ENCODE measurements around the gene MZF1.
A peak's percentile ranks its signal among the peaks of the same experiment; 100 is the strongest.

MZF1 gene

DNA sequence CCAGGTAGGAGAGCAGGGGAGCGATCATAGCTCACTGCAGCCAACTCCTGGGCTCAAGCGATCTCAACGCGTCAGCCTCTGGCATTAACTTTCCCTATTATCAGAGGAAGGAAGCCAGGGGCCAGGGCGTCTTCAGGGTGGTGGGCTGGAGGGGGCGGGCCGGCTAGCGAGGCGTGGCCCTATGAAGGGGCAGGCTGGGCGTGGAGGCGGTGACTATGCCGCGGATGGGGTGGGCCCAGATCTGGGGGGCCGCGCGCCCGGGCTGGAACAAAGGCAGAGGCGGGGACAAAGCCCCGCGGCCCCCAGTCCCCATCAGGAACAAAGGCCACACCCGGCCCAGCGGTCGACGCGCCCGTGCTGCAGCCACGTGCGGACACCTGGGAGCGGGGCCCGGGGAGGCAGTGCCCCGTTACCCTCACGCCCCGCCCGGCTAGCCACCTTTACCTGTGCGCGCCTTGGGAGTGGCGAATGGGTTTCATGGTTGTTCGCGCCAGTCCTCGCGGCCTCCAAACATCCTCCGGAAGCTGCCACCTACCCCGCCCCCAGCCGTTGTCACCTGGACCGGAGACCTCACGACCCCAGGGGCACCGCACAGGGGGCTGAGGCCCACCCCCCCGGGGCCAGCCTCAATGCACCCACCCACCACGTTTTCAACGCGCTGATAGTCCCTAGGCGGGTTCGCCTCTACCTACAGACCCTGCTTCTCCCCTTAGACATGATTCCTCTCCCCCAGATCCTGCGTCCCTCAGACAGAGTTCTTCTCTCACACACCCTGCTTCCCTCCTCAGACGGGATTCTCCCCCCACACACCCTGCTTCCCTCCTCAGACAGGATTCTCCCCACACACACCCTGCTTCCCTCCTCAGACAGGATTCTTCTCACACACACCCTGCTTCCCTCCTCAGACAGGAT lies 34.6 kb downstream of the MZF1 start:
- DNase-seq = peak; percentile 41

GRCh38 chr19:58536852-58537798 lies 36.0 kb downstream of the MZF1 start:
- no peak for DNase-seq

GRCh38 chr19:58535857-58536256 lies 37.3 kb downstream of the MZF1 start:
- DNase-seq = no peak

GRCh38 chr19:58531034-58531840 lies 41.9 kb downstream of the MZF1 start:
- no peak for DNase-seq

GRCh38 chr19:58529405-58529804 lies 43.7 kb downstream of the MZF1 start:
- no peak for DNase-seq

DNA sequence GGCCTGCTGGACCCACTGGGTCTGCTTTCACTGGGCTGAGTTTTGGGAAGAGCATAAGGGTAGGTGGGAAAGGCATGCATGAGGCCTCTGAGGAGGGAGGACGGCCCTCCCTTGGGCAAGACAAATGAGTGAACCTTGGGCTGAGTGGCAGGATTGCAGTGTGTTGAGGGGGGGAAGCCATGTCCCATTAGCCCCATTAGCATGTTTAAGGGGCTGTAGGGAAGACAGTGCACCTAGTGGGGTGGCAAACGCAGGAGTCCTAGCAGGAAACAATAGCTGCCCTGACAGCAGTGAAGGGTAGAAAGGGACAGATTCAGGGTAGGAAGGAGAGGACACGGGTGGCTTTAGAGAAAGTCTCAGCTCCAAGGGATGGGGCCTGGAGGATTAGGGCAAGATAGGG lies 50.4 kb downstream of the MZF1 start:
- DNase-seq = no peak

- DNase-seq = no peak
Measured at GRCh38 chr19:58521651-58522050, 51.5 kb downstream of the MZF1 start.

DNA sequence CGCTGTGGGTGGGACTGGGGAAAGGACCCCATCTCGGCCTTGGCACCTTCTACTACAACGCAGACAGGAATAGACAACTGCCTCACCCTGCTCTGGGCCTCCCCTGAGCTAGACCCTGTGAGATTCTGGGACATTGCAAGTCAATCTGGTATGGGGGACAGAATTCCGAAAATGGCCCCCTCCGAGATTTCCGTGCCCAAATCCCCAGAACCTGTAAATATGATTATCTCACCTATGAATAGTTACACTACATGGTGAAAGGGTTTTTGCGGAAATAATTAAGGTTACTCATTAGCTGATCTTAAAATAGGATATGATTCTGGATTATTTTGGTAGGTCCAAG lies 52.9 kb downstream of the MZF1 start:
- no peak for DNase-seq

DNA sequence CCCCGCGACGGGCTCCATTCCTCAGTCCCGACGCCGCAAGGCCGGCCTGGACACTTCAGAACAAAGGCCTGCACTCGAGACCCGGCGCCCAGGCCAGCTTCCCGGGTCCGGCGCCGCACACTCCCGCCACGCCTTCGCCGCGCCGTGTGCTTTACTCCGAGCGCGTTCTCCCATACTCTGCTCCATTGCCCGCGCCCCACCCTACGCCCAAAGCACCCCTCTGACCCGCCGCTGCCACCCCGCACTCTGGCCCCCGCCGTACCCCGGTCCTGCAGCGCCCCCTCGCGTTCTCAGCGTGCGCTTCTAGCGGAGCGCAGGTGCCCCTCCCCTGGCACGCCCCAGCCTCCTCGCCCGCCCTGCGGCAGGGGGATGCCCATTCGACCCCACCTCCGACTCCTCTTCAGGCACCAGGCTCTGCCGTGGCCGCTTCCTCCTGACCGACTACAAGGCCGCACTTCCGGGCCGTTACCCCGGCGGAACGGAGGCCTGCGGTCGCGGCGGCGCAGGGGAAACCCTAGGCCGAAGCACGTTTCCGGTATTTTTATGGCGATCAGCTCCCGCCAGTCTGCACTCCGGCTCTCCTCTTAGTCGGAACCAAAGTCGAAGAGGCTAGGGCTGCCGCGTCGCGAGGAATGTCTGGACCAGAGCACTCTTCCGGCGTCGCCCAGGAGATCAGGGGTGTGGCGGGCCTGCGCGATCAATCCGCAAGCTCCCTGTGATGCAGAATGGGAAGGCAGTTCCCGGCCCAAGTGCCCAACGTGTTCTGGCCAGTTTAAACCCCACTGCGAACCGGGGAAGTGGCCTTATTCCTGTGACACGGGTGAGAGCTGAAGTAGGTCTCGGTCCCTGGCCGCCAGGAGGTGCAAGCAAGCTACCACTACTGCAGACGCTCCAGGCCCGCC lies 53.5 kb downstream of the MZF1 start, which contains the start of gene ZBTB45:
ZBTB45 (minus strand) TSS at position 456 of the 902 bp plus-strand sequence. CDS start 2,137 bp downstream, outside the sequence.
- DNase-seq = peak; percentile 89

- DNase-seq = peak; percentile 53
Measured at GRCh38 chr19:58519087-58519354, 54.1 kb downstream of the MZF1 start.

GRCh38 chr19:58518256-58519086 lies 54.7 kb downstream of the MZF1 start:
- no peak for DNase-seq

GRCh38 chr19:58516964-58517833 lies 55.9 kb downstream of the MZF1 start:
- no peak for DNase-seq

DNA sequence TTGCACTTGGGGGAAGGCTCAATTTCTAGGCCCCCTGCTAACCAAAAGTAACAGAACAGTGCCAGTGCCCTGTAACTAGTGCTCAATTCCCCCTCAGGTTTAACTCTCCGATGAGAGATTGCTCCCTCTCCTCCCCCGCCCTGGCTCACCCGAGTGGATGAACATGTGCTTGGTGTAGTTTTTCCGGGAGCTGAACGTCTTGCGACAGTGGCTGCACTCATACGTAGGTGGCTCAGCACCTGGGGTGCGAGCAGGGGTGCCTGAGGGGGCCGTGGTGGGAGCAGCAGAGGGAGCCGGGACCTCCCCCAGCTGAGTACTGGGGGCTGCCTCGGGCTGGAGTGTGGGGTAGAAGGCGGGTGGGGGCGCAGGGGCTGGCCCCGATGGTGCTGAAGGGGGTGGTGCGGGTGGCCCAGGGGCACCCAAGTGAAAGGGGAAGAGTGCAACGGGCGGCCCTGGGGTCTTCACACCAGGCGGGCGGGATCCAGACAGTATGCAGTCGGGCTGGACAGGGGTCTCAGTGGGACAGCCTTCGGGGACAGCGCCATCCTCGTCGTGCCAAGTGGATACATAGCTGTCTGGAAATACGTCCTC lies 56.8 kb downstream of the MZF1 start:
- no peak for DNase-seq

GRCh38 chr19:58515259-58515658 lies 57.9 kb downstream of the MZF1 start:
- no peak for DNase-seq

DNA sequence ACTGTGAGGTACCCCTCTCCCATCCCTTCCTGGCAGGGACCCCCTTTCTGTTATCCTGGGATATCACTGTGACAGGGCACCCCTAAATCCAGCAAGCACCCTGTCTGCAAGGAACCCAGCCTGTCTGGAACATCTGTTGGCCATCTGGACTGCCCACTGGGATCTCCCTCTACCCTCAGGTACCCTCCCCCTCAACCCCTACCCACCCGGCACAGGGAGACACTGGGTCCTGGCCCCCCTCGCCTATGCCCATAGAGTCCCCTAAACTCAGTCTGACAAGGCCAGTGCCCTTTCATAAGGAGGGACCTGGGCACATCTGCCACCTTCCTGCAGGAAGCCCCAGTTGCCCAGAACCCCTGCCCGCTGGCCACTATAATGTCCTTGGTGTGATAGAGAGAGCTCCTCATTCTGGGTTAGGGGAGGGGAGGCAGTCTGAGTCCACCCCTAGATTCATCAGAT lies 58.5 kb downstream of the MZF1 start:
- DNase-seq = no peak

DNA sequence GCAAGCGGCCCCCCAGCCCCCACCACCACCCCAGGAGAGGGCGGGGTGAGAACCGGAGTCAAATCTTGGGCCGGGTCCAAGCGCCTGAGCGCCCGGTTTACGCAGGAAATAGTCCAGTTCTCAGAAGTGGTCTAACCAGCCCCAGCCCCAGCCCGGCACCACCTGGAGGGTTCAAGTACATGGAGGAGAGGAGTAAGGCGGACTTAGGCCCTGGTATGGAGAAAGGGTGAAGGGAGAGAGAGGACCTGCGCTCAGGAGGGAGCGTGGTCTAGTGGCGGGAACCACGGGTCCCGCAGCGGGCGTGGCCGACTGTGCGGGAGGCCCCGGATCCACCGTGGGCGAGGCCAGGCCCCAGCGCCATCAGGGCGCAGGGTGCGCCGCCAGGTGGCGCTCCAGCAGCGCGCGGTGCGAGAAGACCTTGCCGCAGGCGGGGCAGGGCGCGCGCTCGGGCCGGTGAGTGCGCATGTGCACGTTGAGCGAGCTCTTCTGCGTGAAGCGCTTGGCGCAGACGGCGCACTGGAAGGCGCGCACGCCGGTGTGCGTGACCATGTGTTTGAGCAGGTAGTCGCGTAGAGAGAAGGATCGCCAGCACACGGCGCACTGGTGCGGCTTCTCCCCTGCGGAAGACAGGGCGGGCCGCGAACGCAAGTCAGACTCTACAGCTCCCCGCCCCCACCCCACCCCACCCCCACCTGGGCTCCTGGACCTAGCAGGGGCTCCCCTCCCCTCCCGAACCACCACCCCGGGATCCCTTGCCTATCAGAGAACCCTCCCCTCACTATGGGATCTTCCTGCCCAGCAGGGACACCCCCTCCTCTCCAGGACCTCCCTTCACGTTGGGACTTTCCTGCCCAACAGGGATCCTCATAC lies 59.2 kb downstream of the MZF1 start:
- DNase-seq = peak; percentile 96

GRCh38 chr19:58513213-58513693 lies 59.9 kb downstream of the MZF1 start:
- DNase-seq = no peak
